ENCODE results near the gene LRRC15. TPM values are rescaled to one million over a fixed set of nuclear protein-coding genes. Genes with fewer than 3 reads are reported as not detected.
A peak's percentile ranks its signal among the peaks of the same experiment; 100 is the strongest.

Gene LRRC15
- total RNA-seq, 1 donor from 2014 or later, result not detected

- Histone ChIP-seq H3K36me3 (no peaks in the 10 kb centered on the region), H3K9me3 (no peaks in the 10 kb centered on the region), H3K27ac (peak overlapping the region; percentile 63), H3K4me1 (peaks cover 45% of the 10 kb centered on the region), H3K4me3 (peak overlapping the region; percentile 41 to 46), H3K27me3 (no peaks in the 10 kb centered on the region)
- peak in 1 of 2 donors; percentile 96 for DNase-seq (ENCODE audit: extremely low spot score in 2 of 2)
- intact Hi-C loops (cut with DNase I), result loop anchor here (2.0 to 5.0 kb wide), 2 partner anchors 181 to 313 kb away; no protein-coding TSS in a partner anchor
- no peak for TF ChIP-seq POLR2A (IDR thresholded peaks at IDR 0.05)
- TF ChIP-seq POLR2AphosphoS5 (IDR thresholded peaks at IDR 0.05; ENCODE audit: insufficient read depth in 1 of 2, low read depth in 1 of 2), result peak; percentile 3 to 81
- peak; percentile 48 to 97 (median 90) for TF ChIP-seq CTCF (IDR thresholded peaks at IDR 0.05)
These were observed 54.2 kb downstream of the LRRC15 start for GRCh38 chr3:194315088-194315964.

- H3K27ac ChIP-seq, result peak overlapping the region; percentile 63
- H3K27me3 ChIP-seq, result no peaks in the 10 kb centered on the region
- H3K4me1 ChIP-seq, result peaks cover 45% of the 10 kb centered on the region
- no peaks in the 10 kb centered on the region for H3K36me3 ChIP-seq
- no peaks in the 10 kb centered on the region for H3K9me3 ChIP-seq
- no peak for TF ChIP-seq POLR2A (IDR thresholded peaks at IDR 0.05)
- TF ChIP-seq CTCF (IDR thresholded peaks at IDR 0.05), result no peak
- TF ChIP-seq POLR2AphosphoS5 (IDR thresholded peaks at IDR 0.05; ENCODE audit: insufficient read depth in 1 of 2, low read depth in 1 of 2), result no peak
- intact Hi-C loops (cut with DNase I), result loop anchor here (2.0 to 5.0 kb wide), 2 partner anchors 180 to 312 kb away; no protein-coding TSS in a partner anchor
- no peak for DNase-seq (ENCODE audit: extremely low spot score in 2 of 2)
- peak overlapping the region in 1 of 2 donors; percentile 46 for H3K4me3 ChIP-seq
These were observed 55.0 kb downstream of the LRRC15 start for GRCh38 chr3:194314388-194315068.

- intact Hi-C loops (cut with DNase I), result loop anchor here (2.0 kb wide), 2 partner anchors 45 to 179 kb away; no protein-coding TSS in a partner anchor
- Histone ChIP-seq H3K27me3 (no peaks in the 10 kb centered on the region), H3K4me1 (peaks cover 45% of the 10 kb centered on the region), H3K9me3 (no peaks in the 10 kb centered on the region), H3K4me3 (no peak overlapping the region), H3K27ac (peak overlapping the region; percentile 42), H3K36me3 (no peaks in the 10 kb centered on the region)
- no peak for DNase-seq (ENCODE audit: extremely low spot score in 2 of 2)
- peak in 1 of 2 donors; percentile 31 for TF ChIP-seq POLR2AphosphoS5 (IDR thresholded peaks at IDR 0.05; ENCODE audit: insufficient read depth in 1 of 2, low read depth in 1 of 2)
- TF ChIP-seq POLR2A (IDR thresholded peaks at IDR 0.05), result no peak
- no peak for TF ChIP-seq CTCF (IDR thresholded peaks at IDR 0.05)
These were observed 55.8 kb downstream of the LRRC15 start for GRCh38 chr3:194313560-194314387.

GRCh38 chr3:194312743-194313281, 56.7 kb downstream of the LRRC15 start:
- H3K27me3 ChIP-seq, result no peaks in the 10 kb centered on the region
- H3K4me1 ChIP-seq, result peaks cover 45% of the 10 kb centered on the region
- H3K4me3 ChIP-seq, result no peak overlapping the region
- peak in 1 of 2 donors; percentile 99 for DNase-seq (ENCODE audit: extremely low spot score in 2 of 2)
- H3K9me3 ChIP-seq, result no peaks in the 10 kb centered on the region
- peak overlapping the region; percentile 42 for H3K27ac ChIP-seq
- H3K36me3 ChIP-seq, result no peaks in the 10 kb centered on the region
- intact Hi-C loops (cut with DNase I), result loop anchor here (2.0 kb wide), 1 partner anchor 44 kb away; no protein-coding TSS in a partner anchor
- TF ChIP-seq POLR2AphosphoS5 (IDR thresholded peaks at IDR 0.05; ENCODE audit: insufficient read depth in 1 of 2, low read depth in 1 of 2) (peak; percentile 68 to 84), CTCF (IDR thresholded peaks at IDR 0.05) (no peak)

All from vagina (tissue), 2 donors.